H1 (cell line): ENCODE results near the gene SMCHD1.

Source experiments
- CHD2 ChIP-seq: IDR thresholded peaks from 2 replicates; pipeline ENCODE4 v1.6.1; 2012; ENCODE audit warnings: low read length, improper control_type of control experiment
- GABPA ChIP-seq: IDR thresholded peaks from 2 replicates; pipeline ENCODE4 v1.6.1; 2011; ENCODE audit warnings: mild to moderate bottlenecking, low read length, moderate library complexity, borderline replicate concordance; ENCODE audit not compliant: insufficient read depth
- JUN ChIP-seq: IDR thresholded peaks from 2 replicates; pipeline ENCODE4 v1.6.1; 2011; ENCODE audit warnings: low read depth, mild to moderate bottlenecking, improper control_type of control experiment, low read length
- KDM1A ChIP-seq: fragments of 200-600, 300-600 bp; sonication (generic); IDR thresholded peaks from 2 replicates; pipeline ENCODE4 v1.7.1; 2016; ENCODE audit warnings: mild to moderate bottlenecking, low read length, borderline replicate concordance
- POLR2A ChIP-seq, 2 experiments: IDR thresholded peaks; 1 replicate in 1 of 2; 2 replicates in 1 of 2; pipeline ENCODE4 v1.6.1; 2011; ENCODE audit warnings: low read depth in 2 of 2, low read length in 2 of 2, mild to moderate bottlenecking in 2 of 2; ENCODE audit errors: control extremely low read depth in 1 of 2
- SP2 ChIP-seq: IDR thresholded peaks from 2 replicates; pipeline ENCODE4 v1.6.1; 2012; ENCODE audit warnings: mild to moderate bottlenecking, low read length, inconsistent platforms
- TCF12 ChIP-seq: IDR thresholded peaks from 2 replicates; pipeline ENCODE4 v1.6.1; 2011; ENCODE audit warnings: low read depth, mild to moderate bottlenecking, low read length
- TF ChIP-seq, protein P1 (sequence below), 3 experiments: IDR thresholded peaks; 1 replicate in 2 of 3; 2 replicates in 1 of 3; pipeline versions ENCODE4 v1.5.1 to v1.6.1; 2011; ENCODE audit warnings: low read length in 3 of 3, mild to moderate bottlenecking in 3 of 3, inconsistent platforms in 2 of 3, low read depth in 1 of 3, moderate library complexity in 1 of 3; ENCODE audit not compliant: insufficient read depth in 1 of 3; ENCODE audit errors: control extremely low read depth in 1 of 3
- TF ChIP-seq, protein P2 (sequence below): IDR thresholded peaks from 2 replicates; pipeline ENCODE4 v1.6.1; 2011; ENCODE audit warnings: low read length, improper control_type of control experiment

DNA sequence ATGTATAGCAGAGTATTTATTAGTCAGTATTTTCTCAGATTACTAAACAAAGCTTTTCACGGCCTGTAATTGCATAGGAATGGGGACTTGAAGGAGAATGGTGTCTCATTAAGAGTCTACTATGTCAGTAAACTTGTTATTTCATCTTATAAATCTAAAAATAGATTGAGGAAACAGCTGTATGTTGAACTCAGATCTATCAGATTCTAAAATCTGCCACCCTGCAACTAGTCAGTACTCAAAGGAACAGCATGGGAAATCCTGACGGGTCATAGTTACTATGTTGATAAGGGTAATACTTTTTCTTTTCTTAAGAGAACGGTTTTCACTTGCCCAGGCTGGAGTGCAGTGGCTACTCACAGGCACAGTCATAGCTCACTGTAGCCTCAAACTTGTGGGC, 121.1 kb downstream of the SMCHD1 start:
- TF ChIP-seq, protein P1, sequence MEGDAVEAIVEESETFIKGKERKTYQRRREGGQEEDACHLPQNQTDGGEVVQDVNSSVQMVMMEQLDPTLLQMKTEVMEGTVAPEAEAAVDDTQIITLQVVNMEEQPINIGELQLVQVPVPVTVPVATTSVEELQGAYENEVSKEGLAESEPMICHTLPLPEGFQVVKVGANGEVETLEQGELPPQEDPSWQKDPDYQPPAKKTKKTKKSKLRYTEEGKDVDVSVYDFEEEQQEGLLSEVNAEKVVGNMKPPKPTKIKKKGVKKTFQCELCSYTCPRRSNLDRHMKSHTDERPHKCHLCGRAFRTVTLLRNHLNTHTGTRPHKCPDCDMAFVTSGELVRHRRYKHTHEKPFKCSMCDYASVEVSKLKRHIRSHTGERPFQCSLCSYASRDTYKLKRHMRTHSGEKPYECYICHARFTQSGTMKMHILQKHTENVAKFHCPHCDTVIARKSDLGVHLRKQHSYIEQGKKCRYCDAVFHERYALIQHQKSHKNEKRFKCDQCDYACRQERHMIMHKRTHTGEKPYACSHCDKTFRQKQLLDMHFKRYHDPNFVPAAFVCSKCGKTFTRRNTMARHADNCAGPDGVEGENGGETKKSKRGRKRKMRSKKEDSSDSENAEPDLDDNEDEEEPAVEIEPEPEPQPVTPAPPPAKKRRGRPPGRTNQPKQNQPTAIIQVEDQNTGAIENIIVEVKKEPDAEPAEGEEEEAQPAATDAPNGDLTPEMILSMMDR (IDR thresholded peaks at IDR 0.05; ENCODE audit: control extremely low read depth in 1 of 3, insufficient read depth in 1 of 3, low read depth in 1 of 3, low read length in 3 of 3): no peak
- TF ChIP-seq POLR2A (IDR thresholded peaks at IDR 0.05; ENCODE audit: control extremely low read depth in 1 of 2, low read depth in 2 of 2, low read length in 2 of 2) (no peak), KDM1A (no peak), JUN (no peak), SP2 (no peak), CHD2 (no peak), GABPA (no peak), TCF12 (no peak)
- TF ChIP-seq, protein P2, sequence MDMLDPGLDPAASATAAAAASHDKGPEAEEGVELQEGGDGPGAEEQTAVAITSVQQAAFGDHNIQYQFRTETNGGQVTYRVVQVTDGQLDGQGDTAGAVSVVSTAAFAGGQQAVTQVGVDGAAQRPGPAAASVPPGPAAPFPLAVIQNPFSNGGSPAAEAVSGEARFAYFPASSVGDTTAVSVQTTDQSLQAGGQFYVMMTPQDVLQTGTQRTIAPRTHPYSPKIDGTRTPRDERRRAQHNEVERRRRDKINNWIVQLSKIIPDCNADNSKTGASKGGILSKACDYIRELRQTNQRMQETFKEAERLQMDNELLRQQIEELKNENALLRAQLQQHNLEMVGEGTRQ: no peak
